ENCODE results near the gene SPATA32.
A peak's percentile ranks its signal among the peaks of the same experiment; 100 is the strongest.

The SPATA32 gene

GRCh38 chr17:45293413-45294211 is 31.7 kb upstream of the SPATA32 start:
- FAIRE-seq = peak; percentile 94
- peak; percentile 99 for DNase-seq (ENCODE audit: low spot score)

DNA sequence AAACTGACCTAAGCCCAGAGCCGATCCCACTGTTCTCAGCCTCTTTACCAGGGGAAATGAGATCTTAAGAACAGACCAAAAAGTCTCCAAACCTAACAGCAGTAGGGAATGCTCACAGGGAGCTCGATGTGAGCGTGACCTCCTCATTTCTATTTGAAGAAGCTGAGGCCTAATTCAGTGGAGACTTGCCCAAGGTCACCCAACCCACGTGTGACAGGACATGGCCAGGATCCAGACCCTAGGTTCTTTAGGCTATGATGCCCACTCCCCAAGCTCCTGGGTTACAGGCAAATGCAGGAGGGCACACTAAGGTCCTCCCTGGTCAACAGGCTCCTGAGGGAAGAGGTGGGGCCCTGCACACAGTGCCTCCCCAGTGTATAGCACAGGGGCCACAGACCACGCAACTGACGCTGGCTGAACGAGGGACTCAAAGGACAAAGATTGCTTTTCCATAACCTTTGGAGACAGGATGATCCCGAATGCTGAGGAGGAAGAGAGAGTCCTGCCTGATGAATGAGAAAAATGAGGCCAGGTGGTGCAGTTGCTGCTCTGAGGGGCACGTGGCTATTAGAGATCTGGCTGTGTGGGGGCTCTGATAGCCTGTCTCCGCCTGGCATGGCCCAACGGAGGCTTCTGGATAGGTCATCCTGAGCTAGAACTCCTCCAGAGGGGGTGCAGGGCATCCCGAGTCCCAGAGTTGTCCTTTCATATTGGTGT is 31.0 kb upstream of the SPATA32 start:
- no peak for FAIRE-seq

GRCh38 chr17:45291171-45291805 is 29.4 kb upstream of the SPATA32 start:
- FAIRE-seq = no peak
- no peak for DNase-seq (ENCODE audit: low spot score)

More for the DNA sequence above, 31.0 kb upstream of the SPATA32 start:
- DNase-seq (ENCODE audit: low spot score) = no peak

DNA sequence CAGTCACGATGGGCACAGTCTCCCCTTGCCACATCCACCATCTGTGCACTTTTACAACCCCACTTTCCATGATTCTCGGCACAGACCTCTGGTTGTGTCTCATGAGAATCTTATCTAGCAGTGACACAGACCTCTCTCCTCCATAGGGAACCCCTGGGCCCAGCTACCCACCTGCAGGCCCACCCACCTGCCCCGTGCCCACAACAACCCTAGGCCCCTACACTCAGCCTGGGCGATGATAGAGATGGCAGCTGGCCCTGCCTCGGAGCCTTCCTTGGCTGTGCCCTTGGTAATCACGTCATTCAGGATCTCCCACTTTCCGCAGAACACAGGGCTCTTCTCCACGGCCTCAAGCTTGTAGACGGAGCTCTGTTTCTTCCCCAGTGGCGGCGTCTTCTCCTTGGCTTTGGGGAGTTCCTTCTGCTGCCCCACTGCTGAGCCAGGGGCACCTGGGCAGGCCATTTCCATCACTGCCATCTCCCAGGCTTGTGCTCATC is 28.4 kb upstream of the SPATA32 start:
- no peak for DNase-seq (ENCODE audit: low spot score)

GRCh38 chr17:45289301-45290268 is 27.7 kb upstream of the SPATA32 start:
- DNase-seq (ENCODE audit: low spot score) = no peak

More for the DNA sequence above, 28.4 kb upstream of the SPATA32 start:
- no peak for FAIRE-seq

GRCh38 chr17:45288825-45289224 is 26.9 kb upstream of the SPATA32 start:
- FAIRE-seq (no peak), DNase-seq (ENCODE audit: low spot score) (no peak)

More at GRCh38 chr17:45289301-45290268, 27.7 kb upstream of the SPATA32 start:
- no peak for FAIRE-seq

DNA sequence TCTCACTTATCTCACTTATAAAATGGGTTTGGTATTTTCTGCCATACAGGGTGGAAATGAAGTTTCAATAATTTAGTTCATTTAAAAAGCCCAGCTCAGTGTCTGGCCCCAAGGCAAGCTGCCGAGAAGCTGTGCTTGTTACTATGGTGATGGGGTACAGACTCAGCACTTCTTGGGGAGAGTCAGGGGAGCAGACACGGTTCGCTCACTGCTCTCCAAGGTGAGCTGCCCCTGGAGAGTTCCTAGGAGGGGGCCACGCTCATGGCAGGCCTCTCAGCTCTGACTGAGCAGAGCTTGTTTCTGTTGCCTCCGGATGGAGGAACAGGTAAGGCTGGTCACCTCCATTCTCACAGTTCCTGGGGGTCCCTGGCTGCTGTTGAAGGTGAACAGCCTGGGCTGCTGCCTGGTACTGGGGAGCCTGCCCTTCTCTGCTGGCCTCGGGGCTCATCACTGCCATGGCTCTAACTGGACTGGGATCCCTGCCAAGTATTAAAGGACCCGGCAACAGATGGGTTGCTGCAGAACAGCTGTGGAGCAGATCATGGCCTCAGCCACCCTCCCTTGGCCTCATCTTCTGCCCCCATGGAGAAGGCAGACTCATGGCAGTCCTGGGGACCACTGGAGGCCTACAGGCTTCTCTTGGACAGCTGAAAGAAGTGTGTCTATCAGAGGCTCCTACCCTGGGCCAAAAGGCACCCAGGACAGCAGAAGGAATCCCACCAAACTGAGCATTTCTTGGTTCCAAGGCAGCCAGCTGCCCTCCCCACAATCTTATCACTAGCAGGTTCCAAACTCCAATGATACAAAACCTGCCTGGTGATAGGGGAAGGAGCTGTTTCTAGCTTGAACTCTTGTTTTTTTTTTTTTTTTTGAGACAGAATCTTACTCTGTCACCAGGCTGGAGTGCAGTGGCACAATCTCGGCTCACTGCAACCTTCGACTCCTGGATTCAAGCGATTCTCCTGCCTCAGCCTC is 25.9 kb upstream of the SPATA32 start:
- no peak for FAIRE-seq
- DNase-seq (ENCODE audit: low spot score) = no peak

- DNase-seq (ENCODE audit: low spot score) (no peak), FAIRE-seq (no peak)
Observed at GRCh38 chr17:45286286-45286685, 24.4 kb upstream of the SPATA32 start.

DNA sequence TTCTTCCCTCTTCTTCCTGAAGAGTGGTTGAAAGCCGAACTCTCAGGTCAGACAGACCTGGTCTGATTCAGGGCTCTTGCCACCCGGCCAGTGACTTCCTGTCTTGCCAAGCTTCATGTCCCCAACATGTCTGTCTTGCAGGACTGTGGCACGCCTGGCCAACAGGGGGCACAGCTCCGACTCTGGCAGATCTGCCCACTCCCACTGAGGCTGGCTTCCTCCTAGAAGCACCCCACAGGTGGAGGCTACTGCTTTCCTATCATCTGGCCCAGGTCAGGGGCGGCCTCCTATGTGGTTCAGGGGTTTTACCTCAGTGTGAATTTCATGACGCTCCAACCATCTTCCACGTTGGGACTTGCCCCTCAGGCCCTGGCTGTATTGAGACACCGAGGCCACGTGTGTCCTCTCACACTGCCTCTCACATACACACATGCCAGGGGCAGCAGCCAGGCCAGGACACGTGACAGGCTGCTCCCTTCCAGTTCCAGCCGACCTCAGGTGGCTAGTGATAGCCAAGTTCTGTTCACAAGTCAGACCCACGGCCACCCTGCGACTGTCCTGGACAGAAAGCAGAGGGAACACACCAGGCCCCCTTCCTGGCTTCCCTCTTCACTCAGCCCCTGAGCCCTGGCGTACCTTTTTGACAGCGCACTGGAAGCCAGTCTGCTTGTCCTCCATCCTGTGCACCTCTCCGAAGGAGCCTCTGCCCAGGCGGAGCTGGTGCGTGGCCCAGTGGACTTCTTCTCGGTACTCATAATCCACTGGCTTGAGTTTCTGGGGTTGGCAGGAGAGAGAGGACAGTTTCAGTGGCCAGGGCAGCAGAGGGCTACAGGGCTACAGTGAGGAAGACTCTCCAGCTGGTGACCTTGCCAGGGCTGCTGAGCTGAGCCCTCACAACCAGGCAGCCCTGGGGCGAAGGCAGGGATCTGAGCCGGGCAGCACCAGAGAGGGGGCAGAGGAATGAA is 22.6 kb upstream of the SPATA32 start:
- DNase-seq (ENCODE audit: low spot score) (peak; percentile 14), FAIRE-seq (no peak)

GRCh38 chr17:45283711-45284110 is 21.8 kb upstream of the SPATA32 start:
- FAIRE-seq (no peak), DNase-seq (ENCODE audit: low spot score) (no peak)

GRCh38 chr17:45282683-45283644 is 21.1 kb upstream of the SPATA32 start:
- FAIRE-seq = no peak
- DNase-seq (ENCODE audit: low spot score) = no peak

DNA sequence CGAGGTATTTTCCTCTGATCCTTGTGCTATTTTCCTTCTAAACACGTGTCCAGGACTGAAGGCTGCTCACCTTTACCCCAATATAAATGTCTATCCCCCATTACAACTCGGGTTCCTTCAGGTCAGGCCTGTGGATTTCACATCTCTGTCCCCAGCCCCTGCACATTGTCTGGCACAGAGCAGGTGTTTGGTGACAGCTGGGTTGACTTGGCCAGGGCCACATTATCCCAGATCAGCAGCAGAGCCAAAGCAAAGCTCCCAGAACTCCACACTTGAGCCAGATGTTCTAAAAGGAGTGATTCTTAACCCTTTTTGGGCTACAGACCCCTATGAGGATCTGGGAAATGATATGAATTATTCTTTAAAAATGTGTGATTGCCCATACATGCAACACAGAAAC is 18.0 kb upstream of the SPATA32 start:
- no peak for FAIRE-seq
- no peak for DNase-seq (ENCODE audit: low spot score)

DNA sequence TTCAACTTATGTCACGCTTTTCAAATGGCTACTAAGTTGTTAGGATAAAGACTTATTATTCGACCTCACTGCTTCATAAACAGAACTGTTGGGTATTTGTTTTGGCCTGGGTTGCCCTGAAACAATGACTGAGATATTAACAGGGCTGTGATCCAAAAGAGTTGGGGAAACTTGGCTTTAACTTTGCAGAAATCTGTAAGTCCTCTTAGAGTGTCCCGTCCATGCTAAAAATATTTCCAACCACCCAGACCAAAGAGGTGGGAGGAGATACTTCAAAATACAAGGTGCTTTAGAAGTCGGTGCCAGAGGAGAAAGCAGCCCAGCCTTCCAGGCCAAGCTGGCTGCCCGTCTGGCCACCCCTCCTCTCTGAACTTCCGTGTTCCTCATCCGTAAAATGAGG is 16.1 kb upstream of the SPATA32 start:
- no peak for FAIRE-seq

DNA sequence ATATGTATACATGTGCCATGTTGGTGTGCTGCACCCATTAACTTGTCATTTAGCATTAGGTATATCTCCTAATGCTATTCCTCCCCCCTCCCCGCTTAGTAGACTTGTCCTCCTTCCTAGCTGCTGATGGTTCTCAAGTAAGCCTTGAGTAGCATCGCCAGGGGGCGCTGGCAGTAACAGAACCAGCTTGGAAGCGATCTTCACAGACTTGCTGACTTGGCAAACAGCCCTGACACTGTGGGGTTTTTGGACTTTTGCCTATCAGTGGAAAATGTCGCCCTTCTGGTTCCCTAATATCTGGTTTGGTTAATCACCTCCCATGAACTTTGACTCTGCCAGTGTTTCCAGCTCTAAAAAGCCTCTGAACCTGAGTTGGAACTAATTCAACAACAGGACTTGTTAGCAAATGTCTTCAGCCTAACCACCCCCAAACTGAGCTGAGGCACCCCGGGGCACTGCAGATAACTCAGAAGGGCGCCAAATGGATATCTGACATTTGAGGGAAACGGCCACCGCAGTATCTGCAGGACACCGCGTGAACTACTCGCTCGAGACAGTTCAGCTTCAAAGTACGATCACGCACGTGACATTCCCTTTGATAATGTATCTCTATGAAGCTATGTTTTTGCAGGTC is 15.4 kb upstream of the SPATA32 start:
- FAIRE-seq (peak; percentile 42), DNase-seq (ENCODE audit: low spot score) (peak; percentile 77)

More for the DNA sequence above, 16.1 kb upstream of the SPATA32 start:
- no peak for DNase-seq (ENCODE audit: low spot score)

DNA sequence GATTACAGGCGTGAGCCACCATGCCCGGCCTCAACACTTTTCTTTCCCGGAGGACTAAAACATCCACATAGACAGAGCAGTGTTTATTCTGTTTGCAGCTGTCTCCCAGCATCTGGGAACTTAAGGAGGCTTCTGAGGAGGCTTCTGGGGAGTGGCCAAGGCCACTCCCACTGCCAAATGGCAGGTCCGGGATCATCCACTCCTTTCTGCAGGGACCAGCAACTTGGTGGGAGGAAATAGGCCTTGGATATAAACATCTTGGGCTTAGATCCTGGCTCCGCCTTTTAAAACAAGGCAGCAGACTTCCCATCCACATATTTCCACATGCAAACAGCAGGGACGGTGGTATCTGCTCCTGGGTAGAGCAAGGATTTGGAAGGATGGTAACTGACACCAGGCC is 14.1 kb upstream of the SPATA32 start:
- DNase-seq (ENCODE audit: low spot score) (no peak), FAIRE-seq (no peak)

DNA sequence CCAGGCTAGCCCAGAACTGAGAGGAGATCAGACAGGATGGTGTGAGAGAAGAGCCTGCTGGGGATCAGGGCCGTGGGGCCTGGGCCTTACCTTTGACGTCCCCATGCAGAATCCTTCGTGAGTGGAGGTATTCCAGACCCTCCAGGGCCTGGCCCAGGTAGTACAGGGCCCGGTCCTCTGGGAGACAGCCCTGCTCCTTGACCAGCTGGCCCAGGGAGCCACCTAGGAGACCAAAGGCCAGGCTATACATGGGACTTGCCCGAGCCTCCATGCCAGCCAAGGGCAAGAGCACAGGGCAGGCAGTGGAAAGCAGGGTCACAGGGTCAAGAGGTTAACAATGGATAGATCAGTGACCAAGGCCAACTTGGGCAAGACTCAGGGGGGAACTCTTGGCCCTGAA is 12.1 kb upstream of the SPATA32 start:
- FAIRE-seq (no peak), DNase-seq (ENCODE audit: low spot score) (no peak)

DNA sequence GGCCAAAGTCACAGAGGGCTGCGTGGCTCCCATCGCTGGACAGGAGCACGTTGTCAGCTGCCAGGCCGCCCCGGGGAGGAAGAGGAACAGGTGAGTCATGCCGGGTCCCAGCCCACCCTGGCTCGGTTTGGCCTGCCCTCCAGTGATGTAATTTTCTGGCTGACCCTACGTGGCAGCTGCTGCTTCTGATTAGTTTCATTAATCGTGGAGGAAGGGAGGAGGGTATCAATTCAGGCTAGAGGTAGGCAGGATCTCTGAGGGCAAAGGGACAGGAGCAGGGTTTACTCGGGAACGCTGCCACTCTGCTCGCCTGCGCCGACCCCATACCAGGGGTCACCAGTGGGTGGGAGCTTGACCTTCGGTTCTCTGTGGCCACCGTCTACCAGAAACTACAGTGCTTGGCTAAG is 11.7 kb upstream of the SPATA32 start:
- FAIRE-seq = no peak
- DNase-seq (ENCODE audit: low spot score) = no peak
